H1 (cell line): ENCODE measurements around the gene TOP1.

Source experiments
- EP300 ChIP-seq, 2 experiments: IDR thresholded peaks; 1 replicate in 1 of 2; 2 replicates in 1 of 2; pipeline ENCODE4 v1.6.1; 2011 to 2012; ENCODE audit warnings: low read depth in 2 of 2, low read length in 2 of 2, mild to moderate bottlenecking in 2 of 2, borderline replicate concordance in 1 of 2, inconsistent platforms in 1 of 2, moderate library complexity in 1 of 2
- KDM1A ChIP-seq: fragments of 200-600, 300-600 bp; sonication (generic); IDR thresholded peaks from 2 replicates; pipeline ENCODE4 v1.7.1; 2016; ENCODE audit warnings: mild to moderate bottlenecking, low read length, borderline replicate concordance
- POLR2A ChIP-seq, 2 experiments: IDR thresholded peaks; 1 replicate in 1 of 2; 2 replicates in 1 of 2; pipeline ENCODE4 v1.6.1; 2011; ENCODE audit warnings: low read depth in 2 of 2, low read length in 2 of 2, mild to moderate bottlenecking in 2 of 2; ENCODE audit errors: control extremely low read depth in 1 of 2
- POLR2AphosphoS5 ChIP-seq: IDR thresholded peaks from 2 replicates; pipeline ENCODE4 v1.6.1; 2011; ENCODE audit warnings: low read depth, low read length
- SIRT6 ChIP-seq: IDR thresholded peaks from one replicate; pipeline ENCODE4 v1.7.1; 2012; ENCODE audit warnings: low read length, inconsistent platforms
- TF ChIP-seq, protein P1 (sequence below), 3 experiments: IDR thresholded peaks; 1 replicate in 2 of 3; 2 replicates in 1 of 3; pipeline versions ENCODE4 v1.5.1 to v1.6.1; 2011; ENCODE audit warnings: low read length in 3 of 3, mild to moderate bottlenecking in 3 of 3, inconsistent platforms in 2 of 3, low read depth in 1 of 3, moderate library complexity in 1 of 3; ENCODE audit not compliant: insufficient read depth in 1 of 3; ENCODE audit errors: control extremely low read depth in 1 of 3
- TF ChIP-seq, protein P2 (sequence below): IDR thresholded peaks from 2 replicates; pipeline ENCODE4 v1.6.1; 2012; ENCODE audit warnings: inconsistent platforms
- TF ChIP-seq, protein P3 (sequence below): IDR thresholded peaks from 2 replicates; pipeline ENCODE4 v1.6.1; 2011; ENCODE audit warnings: low read length, improper control_type of control experiment

DNA sequence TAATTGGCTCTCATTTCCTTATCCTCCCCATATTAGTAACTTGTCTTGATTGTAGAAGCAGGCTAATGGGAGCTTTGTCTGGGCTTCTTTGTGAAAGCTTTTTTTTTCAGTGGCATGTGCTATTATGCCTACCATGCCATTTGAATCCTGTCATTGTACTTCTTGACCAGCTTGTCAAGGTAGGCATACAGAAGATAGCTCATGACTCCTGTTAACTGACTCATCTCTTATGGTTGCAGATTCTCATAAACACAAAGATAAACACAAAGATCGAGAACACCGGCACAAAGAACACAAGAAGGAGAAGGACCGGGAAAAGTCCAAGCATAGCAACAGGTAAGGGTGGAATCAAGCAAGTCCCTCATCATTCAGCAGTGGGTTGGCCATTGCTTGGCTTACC is 32.5 kb downstream of the TOP1 start:
- no peak for TF ChIP-seq POLR2AphosphoS5
- TF ChIP-seq, protein P1, sequence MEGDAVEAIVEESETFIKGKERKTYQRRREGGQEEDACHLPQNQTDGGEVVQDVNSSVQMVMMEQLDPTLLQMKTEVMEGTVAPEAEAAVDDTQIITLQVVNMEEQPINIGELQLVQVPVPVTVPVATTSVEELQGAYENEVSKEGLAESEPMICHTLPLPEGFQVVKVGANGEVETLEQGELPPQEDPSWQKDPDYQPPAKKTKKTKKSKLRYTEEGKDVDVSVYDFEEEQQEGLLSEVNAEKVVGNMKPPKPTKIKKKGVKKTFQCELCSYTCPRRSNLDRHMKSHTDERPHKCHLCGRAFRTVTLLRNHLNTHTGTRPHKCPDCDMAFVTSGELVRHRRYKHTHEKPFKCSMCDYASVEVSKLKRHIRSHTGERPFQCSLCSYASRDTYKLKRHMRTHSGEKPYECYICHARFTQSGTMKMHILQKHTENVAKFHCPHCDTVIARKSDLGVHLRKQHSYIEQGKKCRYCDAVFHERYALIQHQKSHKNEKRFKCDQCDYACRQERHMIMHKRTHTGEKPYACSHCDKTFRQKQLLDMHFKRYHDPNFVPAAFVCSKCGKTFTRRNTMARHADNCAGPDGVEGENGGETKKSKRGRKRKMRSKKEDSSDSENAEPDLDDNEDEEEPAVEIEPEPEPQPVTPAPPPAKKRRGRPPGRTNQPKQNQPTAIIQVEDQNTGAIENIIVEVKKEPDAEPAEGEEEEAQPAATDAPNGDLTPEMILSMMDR (IDR thresholded peaks at IDR 0.05; ENCODE audit: control extremely low read depth in 1 of 3, insufficient read depth in 1 of 3, low read depth in 1 of 3, low read length in 3 of 3), result no peak
- TF ChIP-seq POLR2A (IDR thresholded peaks at IDR 0.05; ENCODE audit: control extremely low read depth in 1 of 2, low read depth in 2 of 2, low read length in 2 of 2), result no peak
- TF ChIP-seq, protein P2, sequence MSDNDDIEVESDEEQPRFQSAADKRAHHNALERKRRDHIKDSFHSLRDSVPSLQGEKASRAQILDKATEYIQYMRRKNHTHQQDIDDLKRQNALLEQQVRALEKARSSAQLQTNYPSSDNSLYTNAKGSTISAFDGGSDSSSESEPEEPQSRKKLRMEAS, result no peak
- no peak for TF ChIP-seq KDM1A
- TF ChIP-seq, protein P3, sequence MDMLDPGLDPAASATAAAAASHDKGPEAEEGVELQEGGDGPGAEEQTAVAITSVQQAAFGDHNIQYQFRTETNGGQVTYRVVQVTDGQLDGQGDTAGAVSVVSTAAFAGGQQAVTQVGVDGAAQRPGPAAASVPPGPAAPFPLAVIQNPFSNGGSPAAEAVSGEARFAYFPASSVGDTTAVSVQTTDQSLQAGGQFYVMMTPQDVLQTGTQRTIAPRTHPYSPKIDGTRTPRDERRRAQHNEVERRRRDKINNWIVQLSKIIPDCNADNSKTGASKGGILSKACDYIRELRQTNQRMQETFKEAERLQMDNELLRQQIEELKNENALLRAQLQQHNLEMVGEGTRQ, result no peak
- no peak for TF ChIP-seq SIRT6
- no peak for TF ChIP-seq EP300 (IDR thresholded peaks at IDR 0.05; ENCODE audit: borderline replicate concordance in 1 of 2, low read depth in 2 of 2, low read length in 2 of 2)
